AG08396 (cell line): Measurements from ENCODE around the gene EPHB1.
A peak's percentile ranks its signal among the peaks of the same experiment; 100 is the strongest.
"Not testable (repeated sequence)": the region's sequence is repeated elsewhere in the genome, so short reads cannot be mapped to it uniquely, and the experiment has no call there.

Experiments
- DNase-seq: peaks from one replicate; pipeline ENCODE4 v3.0.0; 2012; ENCODE audit warnings: low spot score, mixed read lengths

EPHB1 gene

GRCh38 chr3:135084976-135085375 lies 289.9 kb downstream of the EPHB1 start:
- no peak for DNase-seq

GRCh38 chr3:135085652-135086436 lies 290.8 kb downstream of the EPHB1 start:
- DNase-seq = no peak

- no peak for DNase-seq
Observed at GRCh38 chr3:135087782-135088181, 292.7 kb downstream of the EPHB1 start.

GRCh38 chr3:135089451-135089850 lies 294.4 kb downstream of the EPHB1 start:
- no peak for DNase-seq

GRCh38 chr3:135090020-135090717 lies 295.1 kb downstream of the EPHB1 start:
- no peak for DNase-seq

GRCh38 chr3:135091946-135092345 lies 296.9 kb downstream of the EPHB1 start:
- no peak for DNase-seq

GRCh38 chr3:135093121-135093520 lies 298.1 kb downstream of the EPHB1 start:
- no peak for DNase-seq

- no peak for DNase-seq
Observed at GRCh38 chr3:135097276-135097946, 302.4 kb downstream of the EPHB1 start.

- no peak for DNase-seq
Observed at GRCh38 chr3:135099734-135100355, 304.8 kb downstream of the EPHB1 start.

GRCh38 chr3:135100366-135100765 lies 305.3 kb downstream of the EPHB1 start:
- DNase-seq = no peak

- no peak for DNase-seq
Observed at GRCh38 chr3:135103917-135104316, 308.9 kb downstream of the EPHB1 start.

GRCh38 chr3:135106445-135106844 lies 311.4 kb downstream of the EPHB1 start:
- peak; percentile 26 for DNase-seq

- DNase-seq = no peak
Observed at GRCh38 chr3:135107043-135107442, 312.0 kb downstream of the EPHB1 start.

- no peak for DNase-seq
Observed at GRCh38 chr3:135109681-135110080, 314.6 kb downstream of the EPHB1 start.

GRCh38 chr3:135114551-135114950 lies 319.5 kb downstream of the EPHB1 start:
- DNase-seq = not testable (repeated sequence)

- no peak for DNase-seq
Observed at GRCh38 chr3:135117977-135118376, 322.9 kb downstream of the EPHB1 start.

- DNase-seq = no peak
Observed at GRCh38 chr3:135118792-135119191, 323.7 kb downstream of the EPHB1 start.

GRCh38 chr3:135125171-135125801 lies 330.2 kb downstream of the EPHB1 start:
- peak; percentile 29 for DNase-seq

- DNase-seq = no peak
Observed at GRCh38 chr3:135127946-135128470, 332.9 kb downstream of the EPHB1 start.

GRCh38 chr3:135128818-135129217 lies 333.8 kb downstream of the EPHB1 start:
- no peak for DNase-seq

- DNase-seq = no peak
Observed at GRCh38 chr3:135131290-135131689, 336.2 kb downstream of the EPHB1 start.
